T-cell (primary cell): ENCODE results near the gene TEX10. TPM values are rescaled to one million over a fixed set of nuclear protein-coding genes. Genes with fewer than 3 reads are reported as not detected.
"Not testable (repeated sequence)": the region's sequence is repeated elsewhere in the genome, so short reads cannot be mapped to it uniquely, and the experiment has no call there.

Source experiments
- ATAC-seq, 4 experiments: fragments of 200-7000 bp in 3 of 4; fragments of 150-1000 bp in 1 of 4; cut with Tn5 transposase; replicated peaks in 1 of 4; 1 replicate in 3 of 4; 2 replicates in 1 of 4; pipeline ENCODE4 v1.10.0; 2021; ENCODE audit warnings: moderate library complexity in 3 of 4, mild to moderate bottlenecking in 2 of 4, moderate number of reproducible peaks in 1 of 4
- CTCF ChIA-PET, 2 donors: fragments of 300-600 bp; sonication (Branson Sonifier 250); formaldehyde crosslinking; loops; one replicate each; lab custom pipeline; 2022; ENCODE audit warnings: antibody characterized with exemption in 2 of 2; lab: Charles Lee
- POLR2A ChIA-PET, 2 donors: fragments of 300-600 bp; sonication (Branson Sonifier 250); formaldehyde crosslinking; loops; one replicate each; lab custom pipeline; 2022; ENCODE audit warnings: antibody characterized with exemption in 2 of 2; lab: Charles Lee
- DNase-seq, 35 experiments: peaks; one replicate each; pipeline versions ENCODE4 v3.0.0 to v3.0.0-alpha.2; 2013 to 2023
- H3K27ac ChIP-seq: one replicate; pipeline ENCODE4 v1.5.1; 2013; ENCODE audit warnings: low read length
- H3K27me3 ChIP-seq, 2 experiments: replicated peaks in 1 of 2; 1 replicate in 1 of 2; 2 replicates in 1 of 2; pipeline versions ENCODE4 v1.6.1 to v1.7.0; 2013; ENCODE audit warnings: low read length in 1 of 2, mixed read lengths in 1 of 2; ENCODE audit not compliant: control insufficient read depth in 2 of 2, insufficient read depth in 2 of 2; ENCODE audit errors: extremely low read depth in 1 of 2
- H3K36me3 ChIP-seq, 2 donors: 1 replicate in 1 of 2; 2 replicates in 1 of 2; pipeline versions ENCODE4 v1.6.1 to v1.7.0; 2013; ENCODE audit warnings: low read length in 1 of 2; ENCODE audit not compliant: control insufficient read depth in 2 of 2, insufficient read depth in 1 of 2; ENCODE audit errors: extremely low read depth in 1 of 2
- H3K4me1 ChIP-seq, 2 experiments: 1 replicate in 1 of 2; 2 replicates in 1 of 2; pipeline versions ENCODE4 v1.6.1 to v1.7.0; 2013; ENCODE audit warnings: low read length in 2 of 2, mixed read lengths in 1 of 2; ENCODE audit not compliant: insufficient read depth in 2 of 2, control insufficient read depth in 1 of 2; ENCODE audit errors: extremely low read depth in 1 of 2
- H3K4me3 ChIP-seq, 2 donors: 1 replicate in 1 of 2; 2 replicates in 1 of 2; pipeline versions ENCODE4 v1.5.1 to v1.7.0; 2013; ENCODE audit warnings: mild to moderate bottlenecking in 2 of 2, low read length in 1 of 2, moderate library complexity in 1 of 2; ENCODE audit not compliant: control insufficient read depth in 1 of 2; ENCODE audit errors: extremely low read depth in 1 of 2
- H3K9me3 ChIP-seq: 2 replicates; pipeline ENCODE4 v1.7.0; 2013
- H3K27ac Mint-ChIP-seq, 2 donors: one replicate each; pipeline ENCODE4 v1.8.0; 2020 to 2021; ENCODE audit warnings: mild to moderate bottlenecking in 2 of 2, mixed read lengths in 2 of 2
- H3K27me3 Mint-ChIP-seq, 2 donors: one replicate each; pipeline ENCODE4 v1.8.0; 2021 to 2022; ENCODE audit warnings: mixed read lengths in 2 of 2
- H3K36me3 Mint-ChIP-seq: one replicate; pipeline ENCODE4 v1.8.0; 2021; ENCODE audit warnings: mixed read lengths
- H3K4me1 Mint-ChIP-seq, 3 donors: one replicate each; pipeline ENCODE4 v1.8.0; 2020 to 2022; ENCODE audit warnings: mixed read lengths in 3 of 3, mild to moderate bottlenecking in 1 of 3
- H3K4me3 Mint-ChIP-seq, 3 donors: one replicate each; pipeline ENCODE4 v1.8.0; 2020 to 2022; ENCODE audit warnings: mild to moderate bottlenecking in 3 of 3, mixed read lengths in 3 of 3, moderate library complexity in 3 of 3
- H3K9me3 Mint-ChIP-seq, 3 donors: one replicate each; pipeline ENCODE4 v1.8.0; 2020 to 2022; ENCODE audit warnings: mixed read lengths in 3 of 3
- WGBS: methylation state at CpG from one replicate; pipeline ENCODE4 v1.1.5; 2013; ENCODE audit warnings: missing lambda C conversion rate; ENCODE audit not compliant: insufficient coverage; 5-methylcytosine and 5-hydroxymethylcytosine counted together
- total RNA-seq, 35 experiments: library from RNA in 6 of 35; stranded (reverse) in 6 of 35; fragments of 120-200 nt in 1 of 35; gene quantifications; one replicate each; pipeline versions ENCODE4 v1.2.1 to v1.2.4 and lab custom pipeline; 2013 to 2026

Gene TEX10
- total RNA-seq, 5 donors from 2014 or later (not counting 1 experiment from before 2014, with no cell fraction given): 14.7 to 18.9 (median 16.7) TPM

- WGBS: 97% methylated on average over 18 of the region's 21 CpGs
- H3K36me3 ChIP-seq, H3K27ac ChIP-seq, H3K27ac Mint-ChIP-seq, H3K9me3 Mint-ChIP-seq, POLR2A ChIA-PET, DNase-seq, H3K4me3 ChIP-seq, H3K36me3 Mint-ChIP-seq, CTCF ChIA-PET, H3K4me1 ChIP-seq, H3K27me3 Mint-ChIP-seq, H3K27me3 ChIP-seq, H3K9me3 ChIP-seq, H3K4me3 Mint-ChIP-seq, H3K4me1 Mint-ChIP-seq, ATAC-seq: not testable (repeated sequence)
Observed at GRCh38 chr9:100392989-100393388, 40.2 kb upstream of the TEX10 start.

DNA sequence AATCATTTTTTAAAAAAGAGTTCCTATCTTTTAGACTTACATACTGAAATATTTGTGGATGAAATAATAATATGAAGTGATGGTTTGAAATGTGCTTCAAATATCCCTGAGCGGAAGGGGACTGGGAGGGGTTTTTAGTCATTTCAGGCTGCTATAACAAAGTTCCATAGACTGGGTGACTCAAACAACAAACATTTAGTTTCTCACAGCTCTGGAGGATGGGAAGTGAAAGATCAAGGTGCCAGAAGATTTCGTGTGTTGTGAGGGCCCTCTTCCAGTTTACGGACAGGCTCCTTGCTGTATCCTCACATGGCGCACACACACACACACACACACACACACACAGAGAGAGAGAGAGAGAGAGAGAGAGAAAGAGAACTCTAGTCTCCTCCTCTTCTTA lies 27.1 kb upstream of the TEX10 start:
- no peaks in the 10 kb centered on the region for H3K36me3 ChIP-seq
- Mint-ChIP-seq H3K27ac (no peak overlapping the region), H3K27me3 (no peaks in the 10 kb centered on the region), H3K4me1 (no peaks in the 10 kb centered on the region), H3K4me3 (no peak overlapping the region), H3K36me3 (peaks cover 5% of the 10 kb centered on the region), H3K9me3 (peaks cover 0 to 10% (median 6%) of the 10 kb centered on the region in 3 donors)
- POLR2A ChIA-PET: no interaction called here
- H3K4me3 ChIP-seq: no peak overlapping the region
- no peaks in the 10 kb centered on the region for H3K27me3 ChIP-seq
- CTCF ChIA-PET: no interaction called here
- no peak overlapping the region for H3K27ac ChIP-seq
- ATAC-seq (no peak), DNase-seq (no peak)
- H3K9me3 ChIP-seq: no peaks in the 10 kb centered on the region
- WGBS: no CpG with 5 or more reads among the region's 4 CpGs
- no peaks in the 10 kb centered on the region for H3K4me1 ChIP-seq

DNA sequence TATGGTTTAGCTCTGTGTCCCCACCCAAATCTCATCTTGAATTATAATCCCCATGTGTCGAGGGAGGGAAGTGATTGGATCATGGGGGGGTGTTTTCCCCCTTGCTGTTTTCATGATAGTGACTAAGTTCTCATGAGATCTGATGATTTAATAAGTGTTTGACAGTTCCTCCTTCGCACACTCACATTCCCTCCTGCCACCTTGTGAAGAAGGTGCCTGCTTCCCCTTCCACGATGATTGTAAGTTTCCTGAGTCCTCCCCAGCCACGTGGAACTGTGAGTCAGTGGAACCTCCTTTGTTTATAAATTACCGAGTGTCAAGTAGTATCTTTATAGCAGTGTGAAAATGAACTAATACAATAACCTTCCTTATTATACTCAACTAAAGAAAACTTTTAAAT lies 24.3 kb upstream of the TEX10 start:
- Histone ChIP-seq H3K4me3 (no peak overlapping the region), H3K9me3 (no peaks in the 10 kb centered on the region), H3K27me3 (no peaks in the 10 kb centered on the region), H3K36me3 (no peaks in the 10 kb centered on the region), H3K4me1 (no peaks in the 10 kb centered on the region), H3K27ac (no peak overlapping the region)
- Mint-ChIP-seq H3K4me1 (no peaks in the 10 kb centered on the region), H3K27ac (no peak overlapping the region), H3K4me3 (no peak overlapping the region), H3K9me3 (no peaks in the 10 kb centered on the region), H3K36me3 (no peaks in the 10 kb centered on the region), H3K27me3 (no peaks in the 10 kb centered on the region)
- ATAC-seq (no peak), DNase-seq (no peak)
- POLR2A ChIA-PET: interaction anchor here in 1 of 2 donors (0.5 kb wide), 1 partner anchor 174 kb away, joined by 4 read pairs; no protein-coding TSS in a partner anchor
- CTCF ChIA-PET: no interaction called here
- no CpG with 5 or more reads among the region's 5 CpGs for WGBS

DNA sequence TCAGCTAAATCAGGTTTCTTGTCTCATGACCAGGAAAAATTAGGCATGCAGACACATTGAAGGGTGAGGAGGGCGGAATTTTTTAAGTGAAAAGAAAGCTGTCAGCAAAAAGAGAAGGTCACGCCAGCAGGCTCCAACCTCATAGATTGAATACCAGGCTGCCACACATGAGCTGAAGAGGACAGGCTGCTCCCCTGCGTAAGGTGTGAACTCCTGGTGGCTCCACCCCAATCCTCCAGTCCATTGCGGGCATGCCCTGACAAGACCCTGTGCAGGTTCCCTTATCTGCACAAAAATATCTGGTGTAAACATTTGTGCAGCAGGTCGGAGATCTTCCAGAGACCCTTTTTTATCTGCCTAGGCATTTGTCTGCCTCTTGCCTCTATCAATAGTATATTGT lies 22.9 kb upstream of the TEX10 start:
- Mint-ChIP-seq H3K27ac (no peak overlapping the region), H3K4me3 (no peak overlapping the region), H3K27me3 (no peaks in the 10 kb centered on the region), H3K4me1 (no peaks in the 10 kb centered on the region), H3K36me3 (peaks cover 3% of the 10 kb centered on the region), H3K9me3 (no peaks in the 10 kb centered on the region)
- ATAC-seq (no peak), DNase-seq (no peak)
- POLR2A ChIA-PET: no interaction called here
- CTCF ChIA-PET: no interaction called here
- no peak overlapping the region for H3K4me3 ChIP-seq
- H3K27me3 ChIP-seq: no peaks in the 10 kb centered on the region
- H3K36me3 ChIP-seq: no peaks in the 10 kb centered on the region
- H3K4me1 ChIP-seq: no peaks in the 10 kb centered on the region
- H3K27ac ChIP-seq: no peak overlapping the region
- no peaks in the 10 kb centered on the region for H3K9me3 ChIP-seq
- 93% methylated on average over 3 of the region's 5 CpGs for WGBS

- Mint-ChIP-seq H3K4me3 (no peak overlapping the region), H3K4me1 (no peaks in the 10 kb centered on the region), H3K36me3 (peaks cover 11% of the 10 kb centered on the region), H3K27ac (no peak overlapping the region), H3K9me3 (peaks cover 0 to 9% (median 4%) of the 10 kb centered on the region in 3 donors), H3K27me3 (peaks cover 0 to 3% of the 10 kb centered on the region in 2 donors)
- no peaks in the 10 kb centered on the region for H3K4me1 ChIP-seq
- ChIA-PET CTCF (no interaction called here), POLR2A (no interaction called here)
- no peak overlapping the region for H3K4me3 ChIP-seq
- no peak for ATAC-seq
- no peaks in the 10 kb centered on the region for H3K27me3 ChIP-seq
- WGBS: no CpG with 5 or more reads among the region's 3 CpGs
- no peak for DNase-seq
- H3K9me3 ChIP-seq: no peaks in the 10 kb centered on the region
- H3K36me3 ChIP-seq: no peaks in the 10 kb centered on the region
- H3K27ac ChIP-seq: no peak overlapping the region
Observed at GRCh38 chr9:100372648-100373047, 19.9 kb upstream of the TEX10 start.

DNA sequence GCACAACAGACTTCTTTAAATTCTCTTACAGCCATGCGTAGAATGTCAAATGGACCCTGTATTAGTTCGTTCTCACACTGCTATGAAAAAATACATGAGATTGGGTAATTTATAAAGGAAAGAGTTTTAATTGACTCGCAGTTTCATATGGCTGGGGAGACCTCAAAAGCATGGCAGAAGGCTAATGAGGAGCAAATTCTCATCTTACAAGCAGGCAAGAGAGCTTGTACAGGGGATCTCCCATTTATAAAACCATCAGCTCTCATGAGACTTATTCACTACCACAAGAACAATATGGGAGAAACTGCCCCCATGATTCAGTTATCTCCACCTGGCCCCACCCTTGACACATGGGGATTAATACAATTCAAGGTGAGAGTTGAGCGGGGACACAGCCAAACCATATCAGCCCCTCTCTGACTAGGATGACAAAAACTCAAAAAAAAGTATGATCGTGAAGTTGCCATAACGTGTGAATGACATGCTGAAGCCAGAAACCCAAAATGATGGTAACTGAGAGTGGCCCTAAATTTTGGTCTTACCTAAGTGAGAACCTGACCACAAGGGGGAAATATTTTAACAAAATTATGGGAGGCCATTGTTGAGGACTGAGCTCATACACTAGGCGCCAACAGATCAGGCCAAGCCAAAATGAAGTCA lies 17.5 kb upstream of the TEX10 start:
- WGBS: 80% methylated on average over 1 of the region's 7 CpGs
- H3K27me3 Mint-ChIP-seq: peaks cover 0 to 3% of the 10 kb centered on the region in 2 donors
- ChIA-PET POLR2A (no interaction called here), CTCF (no interaction called here)
- H3K4me1 Mint-ChIP-seq: no peaks in the 10 kb centered on the region
- no peak overlapping the region for H3K27ac Mint-ChIP-seq
- H3K9me3 Mint-ChIP-seq: peaks cover 0 to 9% (median 4%) of the 10 kb centered on the region in 3 donors
- DNase-seq (no peak), ATAC-seq (no peak)
- H3K9me3 ChIP-seq: no peaks in the 10 kb centered on the region
- no peak overlapping the region for H3K4me3 ChIP-seq
- H3K27ac ChIP-seq: no peak overlapping the region
- no peaks in the 10 kb centered on the region for H3K27me3 ChIP-seq
- peaks cover 15% of the 10 kb centered on the region for H3K36me3 Mint-ChIP-seq
- no peak overlapping the region for H3K4me3 Mint-ChIP-seq
- H3K4me1 ChIP-seq: no peaks in the 10 kb centered on the region
- no peaks in the 10 kb centered on the region for H3K36me3 ChIP-seq
